ENCODE results near the gene FBXW8.

FBXW8 gene

GRCh38 chr12:117020536-117021220, 109.9 kb downstream of the FBXW8 start:
- no peak for DNase-seq (ENCODE audit: low read depth in 3 of 3)

GRCh38 chr12:117022465-117022864, 111.7 kb downstream of the FBXW8 start:
- DNase-seq (ENCODE audit: low read depth in 3 of 3), result no peak

- no peak for DNase-seq (ENCODE audit: low read depth in 3 of 3)
Observed at GRCh38 chr12:117023998-117024960, 113.5 kb downstream of the FBXW8 start.

- no peak for DNase-seq (ENCODE audit: low read depth in 3 of 3)
Observed at GRCh38 chr12:117024961-117025480, 114.3 kb downstream of the FBXW8 start.

- peak in 2 of 3 donors; percentile 19 to 33 for DNase-seq (ENCODE audit: low read depth in 3 of 3)
Observed at GRCh38 chr12:117025481-117026151, 114.9 kb downstream of the FBXW8 start.

- DNase-seq (ENCODE audit: low read depth in 3 of 3), result no peak
Observed at GRCh38 chr12:117026343-117026742, 115.6 kb downstream of the FBXW8 start.

- DNase-seq (ENCODE audit: low read depth in 3 of 3), result no peak
Observed at GRCh38 chr12:117026921-117027250, 116.1 kb downstream of the FBXW8 start.

- no peak for DNase-seq (ENCODE audit: low read depth in 3 of 3)
Observed at GRCh38 chr12:117027251-117028086, 116.7 kb downstream of the FBXW8 start.

- no peak for DNase-seq (ENCODE audit: low read depth in 3 of 3)
Observed at GRCh38 chr12:117028254-117028653, 117.5 kb downstream of the FBXW8 start.

GRCh38 chr12:117030187-117030900, 119.6 kb downstream of the FBXW8 start:
- no peak for DNase-seq (ENCODE audit: low read depth in 3 of 3)

- DNase-seq (ENCODE audit: low read depth in 3 of 3), result no peak
Observed at GRCh38 chr12:117031843-117032592, 121.3 kb downstream of the FBXW8 start.

- DNase-seq (ENCODE audit: low read depth in 3 of 3), result no peak
Observed at GRCh38 chr12:117032593-117033381, 122.0 kb downstream of the FBXW8 start.

- DNase-seq (ENCODE audit: low read depth in 3 of 3), result no peak
Observed at GRCh38 chr12:117033382-117034221, 122.9 kb downstream of the FBXW8 start.

GRCh38 chr12:117034249-117034648, 123.5 kb downstream of the FBXW8 start:
- no peak for DNase-seq (ENCODE audit: low read depth in 3 of 3)

GRCh38 chr12:117034701-117035151, 124.0 kb downstream of the FBXW8 start:
- DNase-seq (ENCODE audit: low read depth in 3 of 3), result no peak

- DNase-seq (ENCODE audit: low read depth in 3 of 3), result no peak
Observed at GRCh38 chr12:117035287-117035686, 124.5 kb downstream of the FBXW8 start.

- DNase-seq (ENCODE audit: low read depth in 3 of 3), result no peak
Observed at GRCh38 chr12:117036046-117036445, 125.3 kb downstream of the FBXW8 start.

- DNase-seq (ENCODE audit: low read depth in 3 of 3), result no peak
Observed at GRCh38 chr12:117036547-117036946, 125.8 kb downstream of the FBXW8 start.
